ENCODE results near the gene FLNB.

FLNB gene

DNA sequence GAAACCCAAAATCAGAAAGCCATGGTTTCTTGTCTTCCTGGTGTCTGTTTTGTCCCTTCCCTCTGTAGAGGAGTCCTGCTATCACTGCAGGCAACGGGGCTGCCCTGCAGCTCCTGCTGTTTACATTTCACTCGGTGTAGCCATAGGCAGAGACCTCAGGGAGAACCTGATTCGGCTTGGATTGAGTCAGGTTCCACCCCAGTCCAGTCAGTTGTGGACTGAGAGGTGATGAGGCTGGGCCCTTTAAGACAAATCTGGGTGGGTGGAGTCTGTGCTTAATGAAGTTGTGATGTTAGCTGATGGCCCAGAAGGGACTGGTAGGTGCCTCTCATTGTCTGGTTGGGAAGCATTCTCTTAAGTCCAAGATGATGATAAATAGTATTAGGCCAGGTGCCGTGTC, 35.7 kb downstream of the FLNB start:
- H3K9me3 ChIP-seq (ENCODE audit: low read length): no peaks in the 10 kb centered on the region
- no peaks in the 10 kb centered on the region for H3K27me3 ChIP-seq (ENCODE audit: insufficient read depth, low read length)
- H3K27ac ChIP-seq (ENCODE audit: low read depth, low read length, poor library complexity, severe bottlenecking): no peak overlapping the region
- H4K20me1 ChIP-seq (ENCODE audit: insufficient read depth, low read length): no peaks in the 10 kb centered on the region
- H3K4me3 ChIP-seq (ENCODE audit: low read depth, low read length, poor library complexity, severe bottlenecking): no peak overlapping the region
- no peak overlapping the region for H2AFZ ChIP-seq (ENCODE audit: low read length)
- no peaks in the 10 kb centered on the region for H3K79me2 ChIP-seq (ENCODE audit: insufficient read depth, low read length)
- no peaks in the 10 kb centered on the region for H3K9me2 ChIP-seq (ENCODE audit: low read depth, low read length)
- no peaks in the 10 kb centered on the region for H3K36me3 ChIP-seq (ENCODE audit: insufficient read depth, low read length)
- H3K9ac ChIP-seq (ENCODE audit: low read length): no peak overlapping the region
- no peaks in the 10 kb centered on the region for H3F3A ChIP-seq (ENCODE audit: insufficient read depth, low read length)
- H3K4me2 ChIP-seq (ENCODE audit: low read length): no peak overlapping the region
- TF ChIP-seq, protein P1, sequence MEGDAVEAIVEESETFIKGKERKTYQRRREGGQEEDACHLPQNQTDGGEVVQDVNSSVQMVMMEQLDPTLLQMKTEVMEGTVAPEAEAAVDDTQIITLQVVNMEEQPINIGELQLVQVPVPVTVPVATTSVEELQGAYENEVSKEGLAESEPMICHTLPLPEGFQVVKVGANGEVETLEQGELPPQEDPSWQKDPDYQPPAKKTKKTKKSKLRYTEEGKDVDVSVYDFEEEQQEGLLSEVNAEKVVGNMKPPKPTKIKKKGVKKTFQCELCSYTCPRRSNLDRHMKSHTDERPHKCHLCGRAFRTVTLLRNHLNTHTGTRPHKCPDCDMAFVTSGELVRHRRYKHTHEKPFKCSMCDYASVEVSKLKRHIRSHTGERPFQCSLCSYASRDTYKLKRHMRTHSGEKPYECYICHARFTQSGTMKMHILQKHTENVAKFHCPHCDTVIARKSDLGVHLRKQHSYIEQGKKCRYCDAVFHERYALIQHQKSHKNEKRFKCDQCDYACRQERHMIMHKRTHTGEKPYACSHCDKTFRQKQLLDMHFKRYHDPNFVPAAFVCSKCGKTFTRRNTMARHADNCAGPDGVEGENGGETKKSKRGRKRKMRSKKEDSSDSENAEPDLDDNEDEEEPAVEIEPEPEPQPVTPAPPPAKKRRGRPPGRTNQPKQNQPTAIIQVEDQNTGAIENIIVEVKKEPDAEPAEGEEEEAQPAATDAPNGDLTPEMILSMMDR (IDR thresholded peaks at IDR 0.05; ENCODE audit: low read length): no peak
- TF ChIP-seq EZH2 (IDR thresholded peaks at IDR 0.05; ENCODE audit: borderline replicate concordance, low read length): no peak
- no peaks in the 10 kb centered on the region for H3K4me1 ChIP-seq (ENCODE audit: insufficient read depth, low read length, severe bottlenecking)

DNA sequence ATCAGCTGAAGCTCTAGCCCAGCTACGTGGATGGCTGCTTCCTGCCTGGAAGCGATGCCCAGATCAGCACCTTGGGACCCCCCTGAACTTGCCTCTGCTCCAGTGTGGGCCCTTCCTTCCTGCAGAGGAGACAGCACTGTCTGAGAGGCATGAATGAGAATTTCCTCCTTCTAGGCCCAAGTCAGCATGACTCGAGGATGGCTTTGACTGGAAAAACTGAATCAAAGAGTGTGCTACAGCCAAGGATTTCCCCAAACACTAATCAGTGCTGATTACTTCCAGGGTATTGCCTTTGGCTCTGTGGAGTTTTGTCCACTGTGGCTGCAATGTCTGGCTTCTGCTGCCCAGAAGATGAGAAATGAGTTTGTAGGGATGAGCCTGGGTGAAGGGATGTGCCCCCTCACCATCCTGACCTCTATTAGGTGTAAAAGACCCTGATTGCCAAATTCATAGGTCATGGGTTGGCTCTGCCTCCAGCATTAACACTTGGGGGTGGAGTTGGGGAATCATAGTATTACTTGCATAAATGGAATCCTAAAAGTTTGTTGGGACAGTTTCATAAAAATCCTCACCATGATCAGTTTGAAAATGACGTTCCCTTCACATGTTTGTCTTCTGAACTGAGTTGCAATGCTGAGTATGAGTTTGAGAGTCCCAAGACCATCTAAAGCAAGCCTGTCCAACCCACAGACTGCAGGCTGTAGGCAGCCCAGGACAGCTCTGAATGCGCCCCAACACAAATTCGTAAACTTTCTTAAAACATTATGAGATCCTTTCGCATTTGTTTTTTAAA, 36.7 kb downstream of the FLNB start:
- no peaks in the 10 kb centered on the region for H3K79me2 ChIP-seq (ENCODE audit: insufficient read depth, low read length)
- no peaks in the 10 kb centered on the region for H3K9me2 ChIP-seq (ENCODE audit: low read depth, low read length)
- no peaks in the 10 kb centered on the region for H3F3A ChIP-seq (ENCODE audit: insufficient read depth, low read length)
- H3K9ac ChIP-seq (ENCODE audit: low read length): no peak overlapping the region
- no peak overlapping the region for H3K4me3 ChIP-seq (ENCODE audit: low read depth, low read length, poor library complexity, severe bottlenecking)
- no peaks in the 10 kb centered on the region for H3K9me3 ChIP-seq (ENCODE audit: low read length)
- H4K20me1 ChIP-seq (ENCODE audit: insufficient read depth, low read length): no peaks in the 10 kb centered on the region
- no peaks in the 10 kb centered on the region for H3K27me3 ChIP-seq (ENCODE audit: insufficient read depth, low read length)
- H2AFZ ChIP-seq (ENCODE audit: low read length): no peak overlapping the region
- H3K4me2 ChIP-seq (ENCODE audit: low read length): no peak overlapping the region
- TF ChIP-seq, protein P1 (IDR thresholded peaks at IDR 0.05; ENCODE audit: low read length): no peak
- TF ChIP-seq EZH2 (IDR thresholded peaks at IDR 0.05; ENCODE audit: borderline replicate concordance, low read length): no peak
- H3K27ac ChIP-seq (ENCODE audit: low read depth, low read length, poor library complexity, severe bottlenecking): no peak overlapping the region
- no peaks in the 10 kb centered on the region for H3K4me1 ChIP-seq (ENCODE audit: insufficient read depth, low read length, severe bottlenecking)
- no peaks in the 10 kb centered on the region for H3K36me3 ChIP-seq (ENCODE audit: insufficient read depth, low read length)

DNA sequence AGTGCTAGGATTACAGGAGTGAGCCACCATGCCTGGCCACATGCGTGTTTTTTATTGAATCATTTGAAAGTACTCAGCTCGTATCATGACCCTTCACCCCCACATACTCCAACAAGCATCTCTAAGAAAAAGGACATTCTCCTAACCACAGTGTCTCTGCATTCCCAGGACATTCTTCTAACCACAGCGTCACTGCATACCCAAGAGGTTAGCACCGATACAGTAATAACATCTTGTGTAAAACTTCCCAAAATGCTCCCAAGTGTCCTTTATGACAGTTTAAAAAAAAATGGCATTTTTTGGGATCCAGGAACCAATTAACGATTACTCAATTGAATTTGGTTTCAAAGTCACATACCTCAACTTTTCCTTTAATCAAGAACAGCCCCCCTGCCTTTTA, 39.6 kb downstream of the FLNB start:
- no peak overlapping the region for H3K27ac ChIP-seq (ENCODE audit: low read depth, low read length, poor library complexity, severe bottlenecking)

More for the DNA sequence above, 39.6 kb downstream of the FLNB start:
- TF ChIP-seq, protein P1 (IDR thresholded peaks at IDR 0.05; ENCODE audit: low read length): no peak
- TF ChIP-seq EZH2 (IDR thresholded peaks at IDR 0.05; ENCODE audit: borderline replicate concordance, low read length): no peak
- Histone ChIP-seq H3K4me3 (ENCODE audit: low read depth, low read length, poor library complexity, severe bottlenecking) (no peak overlapping the region), H3F3A (ENCODE audit: insufficient read depth, low read length) (no peaks in the 10 kb centered on the region), H3K79me2 (ENCODE audit: insufficient read depth, low read length) (no peaks in the 10 kb centered on the region), H3K9me2 (ENCODE audit: low read depth, low read length) (no peaks in the 10 kb centered on the region), H3K27me3 (ENCODE audit: insufficient read depth, low read length) (no peaks in the 10 kb centered on the region), H2AFZ (ENCODE audit: low read length) (no peak overlapping the region), H3K4me1 (ENCODE audit: insufficient read depth, low read length, severe bottlenecking) (no peaks in the 10 kb centered on the region), H3K9me3 (ENCODE audit: low read length) (no peaks in the 10 kb centered on the region), H3K36me3 (ENCODE audit: insufficient read depth, low read length) (no peaks in the 10 kb centered on the region), H3K9ac (ENCODE audit: low read length) (no peak overlapping the region), H3K4me2 (ENCODE audit: low read length) (no peak overlapping the region), H4K20me1 (ENCODE audit: insufficient read depth, low read length) (no peaks in the 10 kb centered on the region)
